Posterior cingulate gyrus (tissue), 11 donors: ENCODE measurements around the gene PANK3.
A peak's percentile ranks its signal among the peaks of the same experiment; 100 is the strongest.
"Not testable (repeated sequence)": the region's sequence is repeated elsewhere in the genome, so short reads cannot be mapped to it uniquely, and the experiment has no call there.

Experiments
- DNase-seq, 10 donors: peaks; one replicate each; pipeline versions ENCODE4 v3.0.0 to v3.0.0-alpha.2; 2020 to 2021; ENCODE audit warnings: mixed read lengths in 3 of 10
- intact Hi-C: fragments of 100-400 bp; cut with DNase I; formaldehyde crosslinking; loops from one replicate; pipeline ENCODE4 v1.15.1; 2023

The PANK3 gene

DNA sequence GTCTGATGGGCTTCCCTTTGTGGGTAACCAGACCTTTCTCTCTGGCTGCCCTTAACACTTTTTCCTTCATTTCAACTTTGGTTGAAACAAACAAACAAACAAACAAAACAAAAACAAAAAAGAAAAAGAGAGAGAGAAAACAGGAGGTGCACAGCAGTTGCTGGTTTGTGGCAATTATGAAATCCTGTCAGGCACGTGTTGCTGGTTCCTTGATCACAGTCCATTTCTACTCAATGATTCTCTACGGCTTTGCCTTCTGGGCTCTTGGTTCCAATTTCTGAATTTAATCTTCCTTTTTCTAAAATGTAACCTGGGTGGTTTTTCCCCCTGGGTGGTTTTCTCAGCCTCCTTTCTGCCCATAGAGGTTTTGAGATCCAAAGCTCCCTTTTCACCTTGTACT is 17.8 kb upstream of the PANK3 start:
- no peak for DNase-seq

DNA sequence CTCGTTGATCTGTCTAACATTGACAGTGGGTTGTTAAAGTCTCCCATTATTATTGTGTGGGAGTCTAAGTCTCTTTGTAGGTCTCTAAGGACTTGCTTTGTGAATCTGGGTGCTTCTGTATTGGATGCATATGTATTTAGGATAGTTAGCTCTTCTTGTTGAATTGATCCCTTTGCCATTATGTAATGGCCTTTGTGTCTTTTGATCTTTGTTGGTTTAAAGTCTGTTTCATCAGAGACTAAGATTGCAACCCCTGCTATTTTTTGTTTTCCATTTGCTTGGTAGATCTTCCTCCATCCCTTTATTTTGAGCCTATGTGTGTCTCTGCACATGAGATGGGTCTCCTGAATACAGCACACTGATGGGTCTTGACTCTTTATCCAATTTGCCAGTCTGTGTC is 17.0 kb upstream of the PANK3 start:
- intact Hi-C loops, DNase-seq: not testable (repeated sequence)

More for the DNA sequence above, 17.8 kb upstream of the PANK3 start:
- intact Hi-C loops: no loop called here

GRCh38 chr5:168592014-168592368 is 12.8 kb upstream of the PANK3 start:
- DNase-seq: no peak
- intact Hi-C loops: no loop called here

- intact Hi-C loops: no loop called here
- DNase-seq: no peak
Observed at GRCh38 chr5:168591302-168592013, 12.3 kb upstream of the PANK3 start.

DNA sequence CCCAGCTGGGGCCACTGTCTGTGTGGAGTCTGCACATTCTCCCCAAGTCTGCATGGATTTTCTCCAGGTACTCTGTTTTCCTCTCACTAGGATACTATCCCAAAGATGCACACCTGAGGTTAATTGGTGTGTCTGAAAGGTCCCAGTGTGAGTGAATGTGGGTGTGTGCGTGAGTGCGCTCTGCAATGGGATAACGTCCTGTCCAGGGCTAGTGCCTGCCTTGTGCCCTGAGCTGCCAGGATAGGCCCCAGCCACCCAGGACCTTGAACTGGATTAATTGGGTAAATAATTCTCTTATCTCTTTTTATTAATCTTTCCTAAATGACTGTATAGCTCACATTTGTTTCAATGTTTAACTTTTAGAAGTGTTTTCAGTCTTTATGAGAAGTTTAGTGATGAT is 11.5 kb upstream of the PANK3 start:
- DNase-seq: no peak
- intact Hi-C loops: no loop called here

GRCh38 chr5:168587987-168588386 is 8.8 kb upstream of the PANK3 start:
- intact Hi-C loops: loop anchor here (10.0 kb wide), 1 partner anchor 987 kb away; no protein-coding TSS in a partner anchor
- no peak for DNase-seq

DNA sequence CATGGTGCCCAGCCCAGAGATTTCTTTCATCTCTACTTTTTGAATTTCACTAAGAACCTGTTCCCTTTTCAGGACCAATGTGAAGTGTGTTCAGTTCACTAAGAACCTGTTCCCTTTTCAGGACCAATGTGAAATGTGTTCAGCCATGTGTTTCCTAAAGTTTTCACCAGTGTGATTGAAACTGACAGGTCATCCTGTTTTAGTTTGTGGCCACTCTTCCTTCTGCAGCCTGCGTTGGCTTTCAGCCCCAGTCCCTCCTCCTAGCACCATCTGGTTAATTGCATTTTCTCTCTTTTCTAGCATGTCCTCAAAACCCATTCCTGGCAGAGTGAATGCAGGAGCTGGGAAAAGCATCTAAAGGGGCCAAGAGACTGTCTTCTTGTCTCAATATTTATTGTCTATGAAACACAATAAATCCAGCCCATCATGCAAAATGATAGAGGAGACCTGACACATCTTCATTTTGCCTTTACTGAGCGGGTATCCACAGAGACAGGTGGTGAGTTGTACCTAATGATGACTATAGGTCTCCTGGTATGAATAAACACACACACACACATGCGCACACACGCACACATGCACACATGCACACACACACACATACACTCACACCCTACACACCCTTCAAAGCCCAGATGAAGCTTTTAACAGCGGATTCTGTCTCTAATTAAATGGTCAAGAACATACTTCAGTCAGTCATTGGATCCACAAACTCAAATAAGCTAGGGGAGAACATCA is 6.1 kb upstream of the PANK3 start:
- intact Hi-C loops: loop anchor here (10.0 kb wide), 1 partner anchor 990 kb away; no protein-coding TSS in a partner anchor
- DNase-seq: no peak

DNA sequence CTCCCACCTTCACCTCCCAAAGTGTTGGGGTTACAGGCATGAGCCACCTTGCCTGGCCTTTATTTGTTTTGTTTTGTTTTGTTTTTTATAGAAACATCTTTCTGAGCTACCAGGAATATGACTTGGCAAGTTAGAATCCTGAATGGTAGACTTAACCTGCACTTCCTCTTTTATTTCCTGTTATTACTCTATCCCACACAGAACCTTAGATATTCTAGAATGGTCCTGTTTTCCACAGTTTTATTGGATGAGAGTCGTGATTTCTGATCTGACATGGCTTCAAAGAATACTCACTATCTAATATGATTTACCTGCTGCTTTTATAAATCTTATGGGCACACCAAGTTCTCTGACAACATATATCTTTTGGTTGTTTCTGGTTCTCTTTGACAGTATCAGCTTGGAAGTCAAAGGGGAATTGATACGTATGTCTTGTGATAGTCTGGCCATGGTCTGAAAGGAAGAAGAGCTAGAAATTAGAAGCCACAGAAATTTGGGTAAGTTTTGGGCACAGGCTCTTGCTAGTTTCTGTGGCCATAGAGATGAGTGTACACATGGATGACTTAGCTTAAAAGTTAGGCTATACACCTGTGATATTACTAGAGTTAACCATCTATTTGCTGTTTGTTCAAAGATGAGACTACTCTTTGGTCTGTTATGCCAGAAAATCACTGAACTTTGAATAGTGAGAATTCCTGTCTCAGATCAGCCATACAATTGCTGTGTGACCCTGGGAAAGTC is 4.7 kb upstream of the PANK3 start:
- intact Hi-C loops: loop anchor here (10.0 kb wide), 1 partner anchor 991 kb away; no protein-coding TSS in a partner anchor
- DNase-seq: no peak

- DNase-seq: not testable (repeated sequence)
- intact Hi-C loops: loop anchor here (10.0 kb wide), 1 partner anchor 994 kb away; no protein-coding TSS in a partner anchor
Observed at GRCh38 chr5:168580814-168581469, 1.8 kb upstream of the PANK3 start.

DNA sequence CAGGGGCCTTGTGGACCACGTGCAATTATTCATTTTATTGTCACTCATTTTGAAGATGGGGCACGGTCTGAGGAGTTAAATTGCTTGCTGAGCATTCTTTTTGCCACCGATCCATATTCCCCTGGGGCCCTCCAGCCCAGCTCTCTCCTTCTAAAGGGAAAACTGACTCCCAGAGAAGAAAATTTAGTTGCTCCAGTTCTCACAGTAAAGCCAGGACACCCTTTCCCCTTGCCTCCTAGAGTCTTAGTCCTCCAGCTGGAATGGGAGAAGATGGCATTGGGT is 1.0 kb upstream of the PANK3 start:
- DNase-seq: peak in 1 of 10 donors; percentile 40
- intact Hi-C loops: loop anchor here (10.0 kb wide), 1 partner anchor 995 kb away; no protein-coding TSS in a partner anchor

- DNase-seq: peak; percentile 98 to 100 (median 100)
- intact Hi-C loops: loop anchor here (2.0 to 10.0 kb wide), 2 partner anchors 93 to 995 kb away; partner anchors contain the start of gene RARS1
Observed at GRCh38 chr5:168579488-168580226, 489 bp upstream of the PANK3 start.

GRCh38 chr5:168578006-168578405 is 1.2 kb downstream of the PANK3 start:
- intact Hi-C loops: loop anchor here (2.0 kb wide), 1 partner anchor 91 kb away; the partner anchor contains the start of gene RARS1
- no peak for DNase-seq

- intact Hi-C loops: no loop called here
Observed at GRCh38 chr5:168575391-168576372, 3.5 kb downstream of the PANK3 start.

GRCh38 chr5:168574156-168574555 is 5.0 kb downstream of the PANK3 start:
- DNase-seq, intact Hi-C loops: not testable (repeated sequence)

More at GRCh38 chr5:168575391-168576372, 3.5 kb downstream of the PANK3 start:
- DNase-seq: peak in 1 of 10 donors; percentile 40

GRCh38 chr5:168573663-168574062 is 5.5 kb downstream of the PANK3 start:
- intact Hi-C loops, DNase-seq: not testable (repeated sequence)

- DNase-seq: no peak
- intact Hi-C loops: no loop called here
Observed at GRCh38 chr5:168570490-168571328, 8.5 kb downstream of the PANK3 start.

DNA sequence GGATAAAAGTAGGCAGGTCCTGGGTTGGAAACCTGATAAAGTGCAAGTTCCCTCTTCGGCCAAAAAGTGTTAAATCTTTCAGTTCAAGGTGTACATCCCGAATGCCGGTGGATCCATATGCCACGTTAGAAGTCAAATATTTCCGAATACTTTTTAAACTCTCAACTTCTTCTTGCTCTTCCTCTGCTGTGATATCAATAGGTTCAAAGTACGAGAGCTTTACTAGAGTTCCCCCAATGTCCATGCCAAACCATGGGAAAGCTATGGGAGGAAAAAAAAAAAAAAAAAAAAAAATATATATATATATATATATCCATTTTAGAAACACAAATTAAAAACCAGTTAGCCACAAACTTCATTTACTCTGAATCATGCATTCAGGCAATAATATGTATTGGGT is 10.4 kb downstream of the PANK3 start:
- intact Hi-C loops: no loop called here
- DNase-seq: no peak

DNA sequence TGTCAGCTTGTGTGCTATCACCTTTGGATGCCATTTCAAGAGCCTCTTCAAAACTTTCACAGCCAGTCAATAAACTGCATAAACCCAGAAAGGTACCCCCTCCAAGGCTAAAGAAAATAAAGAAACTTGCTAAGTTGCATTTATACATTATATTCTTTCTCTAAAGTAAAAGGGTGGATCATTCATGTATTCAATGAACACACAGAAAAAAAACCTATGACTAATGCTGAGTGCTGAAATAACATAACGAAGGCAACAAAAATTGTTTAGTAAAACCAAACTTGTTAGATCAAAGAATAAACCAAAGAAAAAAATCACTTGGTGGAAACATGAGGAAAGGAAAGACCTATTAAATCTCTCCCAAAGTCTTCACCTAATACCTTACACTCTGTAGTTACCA is 15.2 kb downstream of the PANK3 start:
- intact Hi-C loops: no loop called here
- DNase-seq: no peak
